H9 (cell line): ENCODE results near the gene NTNG2. TPM values are rescaled to one million over a fixed set of nuclear protein-coding genes. Genes with fewer than 3 reads are reported as not detected.

Experiments
- DNase-seq: peaks from one replicate; pipeline ENCODE4 v3.0.0-alpha.2; 2017
- H2AFZ ChIP-seq: one replicate; pipeline ENCODE4 v1.6.1; 2013; ENCODE audit warnings: mild to moderate bottlenecking, low read length, control low read depth, moderate library complexity
- H2AK5ac ChIP-seq: 2 replicates; pipeline ENCODE4 v1.6.1; 2013; ENCODE audit warnings: low read length, control low read depth, mixed read lengths; ENCODE audit not compliant: insufficient read length
- H2BK120ac ChIP-seq: one replicate; pipeline ENCODE4 v1.6.1; 2013; ENCODE audit warnings: low read depth, mild to moderate bottlenecking, low read length, control low read depth, inconsistent platforms; ENCODE audit not compliant: poor library complexity, severe bottlenecking
- H2BK12ac ChIP-seq: 2 replicates; pipeline ENCODE4 v1.6.1; 2013; ENCODE audit warnings: low read length, control low read depth, mixed read lengths, low read depth; ENCODE audit not compliant: insufficient read length
- H2BK15ac ChIP-seq: 2 replicates; pipeline ENCODE4 v1.6.1; 2013; ENCODE audit warnings: low read depth, low read length, control low read depth
- H2BK20ac ChIP-seq: one replicate; pipeline ENCODE4 v1.6.1; 2013; ENCODE audit warnings: low read depth, mild to moderate bottlenecking, low read length, control low read depth, inconsistent platforms; ENCODE audit not compliant: poor library complexity, severe bottlenecking
- H2BK5ac ChIP-seq: 2 replicates; pipeline ENCODE4 v1.6.1; 2013; ENCODE audit warnings: low read length, control low read depth, mixed read lengths; ENCODE audit not compliant: insufficient read length
- H3K14ac ChIP-seq: 2 replicates; pipeline ENCODE4 v1.6.1; 2013; ENCODE audit warnings: low read length, control low read depth; ENCODE audit not compliant: insufficient read depth
- H3K18ac ChIP-seq: 2 replicates; pipeline ENCODE4 v1.6.1; 2013; ENCODE audit warnings: low read depth, mild to moderate bottlenecking, mixed read lengths, low read length, control low read depth; ENCODE audit not compliant: insufficient read length
- H3K23ac ChIP-seq: 2 replicates; pipeline ENCODE4 v1.6.1; 2013; ENCODE audit warnings: low read length, control low read depth, mixed read lengths, low read depth; ENCODE audit not compliant: insufficient read length
- H3K23me2 ChIP-seq: 2 replicates; pipeline ENCODE4 v1.6.1; 2013; ENCODE audit warnings: low read depth, mild to moderate bottlenecking, mixed read lengths, low read length, control low read depth; ENCODE audit not compliant: insufficient read length, poor library complexity, severe bottlenecking
- H3K27ac ChIP-seq: 2 replicates; pipeline ENCODE4 v1.5.1; 2013; ENCODE audit warnings: low read length, control low read depth, mixed read lengths, low read depth; ENCODE audit not compliant: insufficient read length
- H3K27me3 ChIP-seq: 2 replicates; pipeline ENCODE4 v1.6.1; 2013; ENCODE audit warnings: low read length, control low read depth, inconsistent platforms; ENCODE audit not compliant: insufficient read depth
- H3K4ac ChIP-seq: 2 replicates; pipeline ENCODE4 v1.6.1; 2013; ENCODE audit warnings: low read depth, mild to moderate bottlenecking, control low read depth, inconsistent platforms, low read length, moderate library complexity
- H3K4me1 ChIP-seq: 2 replicates; pipeline ENCODE4 v1.6.1; 2013; ENCODE audit warnings: low read length, control low read depth, inconsistent platforms; ENCODE audit not compliant: insufficient read depth
- H3K4me2 ChIP-seq: 2 replicates; pipeline ENCODE4 v1.6.1; 2013; ENCODE audit warnings: low read length, control low read depth, mixed read lengths; ENCODE audit not compliant: insufficient read length, insufficient read depth
- H3K56ac ChIP-seq: 2 replicates; pipeline ENCODE4 v1.6.1; 2013; ENCODE audit warnings: low read depth, mild to moderate bottlenecking, mixed read lengths, low read length, control low read depth; ENCODE audit not compliant: insufficient read length
- H3K79me1 ChIP-seq: 2 replicates; pipeline ENCODE4 v1.6.1; 2013; ENCODE audit warnings: low read depth, mild to moderate bottlenecking, moderate library complexity, low read length, control low read depth, inconsistent platforms; ENCODE audit not compliant: insufficient read depth, poor library complexity, severe bottlenecking
- H3K79me2 ChIP-seq: 2 replicates; pipeline ENCODE4 v1.6.1; 2013; ENCODE audit warnings: low read length, control low read depth, inconsistent platforms; ENCODE audit not compliant: insufficient read depth
- H3K9ac ChIP-seq: 2 replicates; pipeline ENCODE4 v1.6.1; 2013; ENCODE audit warnings: low read length, control low read depth, mixed read lengths; ENCODE audit not compliant: insufficient read length; ENCODE audit errors: extremely low read depth
- H3K9me3 ChIP-seq: one replicate; pipeline ENCODE4 v1.6.1; 2013; ENCODE audit warnings: low read depth, low read length, inconsistent platforms; ENCODE audit not compliant: control insufficient read depth
- H3T11ph ChIP-seq: one replicate; pipeline ENCODE4 v1.6.1; 2013; ENCODE audit warnings: mild to moderate bottlenecking, low read length, control low read depth, inconsistent platforms
- H4K20me1 ChIP-seq: one replicate; pipeline ENCODE4 v1.6.1; 2013; ENCODE audit not compliant: control insufficient read depth, insufficient read length, insufficient read depth
- H4K5ac ChIP-seq: 2 replicates; pipeline ENCODE4 v1.6.1; 2013; ENCODE audit warnings: low read depth, mild to moderate bottlenecking, mixed read lengths, low read length, control low read depth; ENCODE audit not compliant: insufficient read length
- H4K8ac ChIP-seq: replicated peaks from 2 replicates; pipeline ENCODE4 v1.6.1; 2013; ENCODE audit warnings: low read length, control low read depth, mixed read lengths, low read depth; ENCODE audit not compliant: insufficient read length
- H4K91ac ChIP-seq: 2 replicates; pipeline ENCODE4 v1.6.1; 2013; ENCODE audit warnings: low read depth, mild to moderate bottlenecking, moderate library complexity, mixed read lengths, low read length, control low read depth; ENCODE audit not compliant: insufficient read length
- H3K27ac Mint-ChIP-seq, 3 experiments: 2 replicates in 2 of 3; 3 replicates in 1 of 3; pipeline ENCODE4 v1.8.0; 2020 to 2021; ENCODE audit warnings: mixed read lengths in 3 of 3, mild to moderate bottlenecking in 1 of 3, moderate library complexity in 1 of 3
- H3K27me3 Mint-ChIP-seq: 2 replicates; pipeline ENCODE4 v1.8.0; 2021; ENCODE audit warnings: low read depth, mild to moderate bottlenecking, moderate library complexity, mixed read lengths
- H3K36me3 Mint-ChIP-seq, 3 experiments: 2 replicates in 2 of 3; 3 replicates in 1 of 3; pipeline ENCODE4 v1.8.0; 2020 to 2021; ENCODE audit warnings: low read depth in 3 of 3, mixed read lengths in 3 of 3; ENCODE audit not compliant: insufficient read depth in 1 of 3
- H3K4me1 Mint-ChIP-seq, 2 experiments: 2 replicates each; pipeline ENCODE4 v1.8.0; 2020; ENCODE audit warnings: mixed read lengths in 2 of 2
- H3K4me3 Mint-ChIP-seq, 2 experiments: 2 replicates in 1 of 2; 3 replicates in 1 of 2; pipeline ENCODE4 v1.8.0; 2020 to 2021; ENCODE audit warnings: mild to moderate bottlenecking in 2 of 2, mixed read lengths in 2 of 2, moderate library complexity in 1 of 2
- H3K9me3 Mint-ChIP-seq, 2 experiments: 2 replicates in 1 of 2; 3 replicates in 1 of 2; pipeline ENCODE4 v1.8.0; 2020; ENCODE audit warnings: mild to moderate bottlenecking in 2 of 2, mixed read lengths in 2 of 2, moderate library complexity in 1 of 2
- WGBS: extraction: QIAGEN DNeasy Blood & Tissue Kit; methylation state at CpG from one replicate; pipeline ENCODE4 v1.1.7; 2013; ENCODE audit warnings: missing lambda C conversion rate, low lambda C conversion rate, mixed read lengths; ENCODE audit not compliant: insufficient read length; ENCODE audit errors: extremely low coverage; 5-methylcytosine and 5-hydroxymethylcytosine counted together
- total RNA-seq: library from RNA; stranded (reverse); gene quantifications from 2 replicates; pipeline ENCODE4 v1.2.1, GENCODE V29; 2021
- TF ChIP-seq, protein P1 (sequence below): fragments of 200-600 bp; sonication (generic); conservative IDR thresholded peaks from 3 replicates; pipeline ENCODE4 v1.8.0; 2021; ENCODE audit warnings: antibody characterized with exemption, mild to moderate bottlenecking

Gene NTNG2
- total RNA-seq, 1 experiment from 2014 or later, result 0.52 TPM

DNA sequence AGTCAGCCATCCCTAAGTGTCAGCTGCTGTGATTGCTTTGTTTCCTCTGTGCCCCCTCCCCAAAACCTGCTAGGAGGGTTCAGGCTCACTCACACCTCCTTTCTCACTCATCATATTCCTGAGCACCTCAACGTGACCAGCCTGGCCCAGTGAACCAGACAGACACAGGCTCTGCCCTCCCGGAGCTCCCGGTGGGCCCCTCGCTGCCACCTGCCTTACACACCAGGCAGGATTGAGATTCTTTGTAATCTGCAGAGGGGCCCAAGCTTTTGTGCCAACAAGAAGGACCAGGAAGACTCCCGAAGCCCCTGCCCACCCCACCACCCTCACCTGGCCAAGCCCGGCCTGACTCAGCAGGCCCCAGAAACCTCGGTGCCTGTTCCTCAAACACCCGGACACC, 87.8 kb downstream of the NTNG2 start:
- DNase-seq, result peak; percentile 20
- no peaks in the 10 kb centered on the region; the same call in 1 of the 2 replicates for H3K4me1 ChIP-seq
- WGBS, result no CpG with 5 or more reads among the region's 8 CpGs
- no peak overlapping the region for H2BK15ac ChIP-seq
- H2BK120ac ChIP-seq, result no peak overlapping the region
- H4K8ac ChIP-seq, result no peak overlapping the region
- no peak overlapping the region for H3K14ac ChIP-seq
- Mint-ChIP-seq H3K4me3 (no peak overlapping the region), H3K9me3 (peaks cover 18 to 19% of the 10 kb centered on the region in 2 experiments), H3K27ac (no peak overlapping the region), H3K27me3 (peaks cover 15% of the 10 kb centered on the region), H3K4me1 (peaks cover 0 to 6% of the 10 kb centered on the region in 2 experiments; a peak in 2 of 4 replicates), H3K36me3 (peaks cover 3 to 16% (median 5%) of the 10 kb centered on the region in 3 experiments; a peak in 4 of 7 replicates)
- H3K4me2 ChIP-seq, result no peak overlapping the region
- H3K27me3 ChIP-seq, result no peaks in the 10 kb centered on the region
- no peaks in the 10 kb centered on the region for H3K79me2 ChIP-seq
- H3K4ac ChIP-seq, result no peak overlapping the region
- TF ChIP-seq, protein P1, sequence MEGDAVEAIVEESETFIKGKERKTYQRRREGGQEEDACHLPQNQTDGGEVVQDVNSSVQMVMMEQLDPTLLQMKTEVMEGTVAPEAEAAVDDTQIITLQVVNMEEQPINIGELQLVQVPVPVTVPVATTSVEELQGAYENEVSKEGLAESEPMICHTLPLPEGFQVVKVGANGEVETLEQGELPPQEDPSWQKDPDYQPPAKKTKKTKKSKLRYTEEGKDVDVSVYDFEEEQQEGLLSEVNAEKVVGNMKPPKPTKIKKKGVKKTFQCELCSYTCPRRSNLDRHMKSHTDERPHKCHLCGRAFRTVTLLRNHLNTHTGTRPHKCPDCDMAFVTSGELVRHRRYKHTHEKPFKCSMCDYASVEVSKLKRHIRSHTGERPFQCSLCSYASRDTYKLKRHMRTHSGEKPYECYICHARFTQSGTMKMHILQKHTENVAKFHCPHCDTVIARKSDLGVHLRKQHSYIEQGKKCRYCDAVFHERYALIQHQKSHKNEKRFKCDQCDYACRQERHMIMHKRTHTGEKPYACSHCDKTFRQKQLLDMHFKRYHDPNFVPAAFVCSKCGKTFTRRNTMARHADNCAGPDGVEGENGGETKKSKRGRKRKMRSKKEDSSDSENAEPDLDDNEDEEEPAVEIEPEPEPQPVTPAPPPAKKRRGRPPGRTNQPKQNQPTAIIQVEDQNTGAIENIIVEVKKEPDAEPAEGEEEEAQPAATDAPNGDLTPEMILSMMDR, result no peak
- no peak overlapping the region for H2AK5ac ChIP-seq
- H3K9ac ChIP-seq, result no peak overlapping the region
- no peaks in the 10 kb centered on the region for H3K9me3 ChIP-seq
- H2BK12ac ChIP-seq, result no peak overlapping the region
- no peaks in the 10 kb centered on the region for H3K79me1 ChIP-seq
- no peak overlapping the region for H3T11ph ChIP-seq
- no peak overlapping the region for H3K56ac ChIP-seq
- H3K23me2 ChIP-seq, result peaks cover 3% of the 10 kb centered on the region
- no peak overlapping the region for H3K23ac ChIP-seq
- no peak overlapping the region for H2BK5ac ChIP-seq
- no peak overlapping the region for H3K27ac ChIP-seq
- H3K18ac ChIP-seq, result no peak overlapping the region
- no peak overlapping the region for H4K5ac ChIP-seq
- H4K20me1 ChIP-seq, result no peaks in the 10 kb centered on the region
- H4K91ac ChIP-seq, result no peak overlapping the region
- no peak overlapping the region for H2AFZ ChIP-seq
- H2BK20ac ChIP-seq, result no peak overlapping the region
